Left colon (tissue), 2 donors: Measurements from ENCODE around the gene ELOVL6. TPM values are rescaled to one million over a fixed set of nuclear protein-coding genes. Genes with fewer than 3 reads are reported as not detected.

Source experiments
- ATAC-seq: fragments of 200-7000 bp; cut with Tn5 transposase; one replicate; pipeline ENCODE4 v1.9.1; 2020; ENCODE audit warnings: mild to moderate bottlenecking, moderate library complexity
- DNase-seq, 2 donors: peaks; one replicate each; pipeline ENCODE4 v3.0.0-alpha.2; 2020
- intact Hi-C, 2 donors: fragments of 100-400 bp; cut with DNase I in 1 of 2; cut with micrococcal nuclease in 1 of 2; formaldehyde crosslinking; loops; one replicate each; pipeline versions ENCODE4 v1.11.2 to v1.14.0; 2022; cut with DNase I, micrococcal nuclease
- total RNA-seq, 2 donors: library from RNA; stranded (reverse); fragmentation: NEBNext Ultra II Directional; extraction: Animal tissue kit (Norgen Biotek cat#: 25700); gene quantifications; one replicate each; pipeline ENCODE4 v1.2.1, GENCODE V29; 2021
- donor health status: DM: no; HTN: no; CAD: no.
- donor health status: DM: yes; HTN: yes; CAD: no.

The ELOVL6 gene
- total RNA-seq, 2 donors from 2014 or later = 35.4 to 96.0 TPM

- DNase-seq = no peak
- no peak for ATAC-seq
- intact Hi-C loops = no loop called here
Measured at GRCh38 chr4:110019153-110019552, 179.3 kb downstream of the ELOVL6 start.

GRCh38 chr4:110014233-110014632 is 184.2 kb downstream of the ELOVL6 start:
- ATAC-seq = no peak

GRCh38 chr4:110012917-110013316 is 185.5 kb downstream of the ELOVL6 start:
- DNase-seq (no peak), ATAC-seq (no peak)
- intact Hi-C loops = no loop called here

More at GRCh38 chr4:110014233-110014632, 184.2 kb downstream of the ELOVL6 start:
- no peak for DNase-seq
- intact Hi-C loops = no loop called here

- DNase-seq = no peak
- intact Hi-C loops = no loop called here
- ATAC-seq = no peak
Measured at GRCh38 chr4:110010797-110011196, 187.6 kb downstream of the ELOVL6 start.

- intact Hi-C loops = loop anchor here in 1 of 2 donors (10.0 kb wide), 1 partner anchor 505 kb away; no protein-coding TSS in a partner anchor
- no peak for DNase-seq
- ATAC-seq = no peak
Measured at GRCh38 chr4:110009550-110009949, 188.9 kb downstream of the ELOVL6 start.

- ATAC-seq = no peak
- DNase-seq = no peak
- intact Hi-C loops = loop anchor here in 1 of 2 donors (10.0 kb wide), 1 partner anchor 506 kb away; no protein-coding TSS in a partner anchor
Measured at GRCh38 chr4:110008540-110008939, 189.9 kb downstream of the ELOVL6 start.

GRCh38 chr4:110007217-110007616 is 191.2 kb downstream of the ELOVL6 start:
- intact Hi-C loops = loop anchor here in 1 of 2 donors (10.0 kb wide), 1 partner anchor 508 kb away; no protein-coding TSS in a partner anchor
- DNase-seq (no peak), ATAC-seq (no peak)

GRCh38 chr4:110005461-110006056 is 192.9 kb downstream of the ELOVL6 start:
- DNase-seq (no peak), ATAC-seq (peak; percentile 72)
- intact Hi-C loops = loop anchor here in 1 of 2 donors (10.0 kb wide), 1 partner anchor 509 kb away; no protein-coding TSS in a partner anchor

- DNase-seq (no peak), ATAC-seq (no peak)
- intact Hi-C loops = loop anchor here in 1 of 2 donors (10.0 kb wide), 1 partner anchor 510 kb away; no protein-coding TSS in a partner anchor
Measured at GRCh38 chr4:110004556-110004955, 193.9 kb downstream of the ELOVL6 start.

- ATAC-seq (no peak), DNase-seq (no peak)
- intact Hi-C loops = loop anchor here in 1 of 2 donors (10.0 kb wide), 1 partner anchor 511 kb away; no protein-coding TSS in a partner anchor
Measured at GRCh38 chr4:110003401-110004187, 194.8 kb downstream of the ELOVL6 start.

GRCh38 chr4:110002326-110002725 is 196.1 kb downstream of the ELOVL6 start:
- DNase-seq (no peak), ATAC-seq (no peak)
- intact Hi-C loops = loop anchor here in 1 of 2 donors (10.0 kb wide), 1 partner anchor 512 kb away; no protein-coding TSS in a partner anchor

- no peak for DNase-seq
- no peak for ATAC-seq
- intact Hi-C loops = loop anchor here in 1 of 2 donors (2.0 kb wide), 1 partner anchor 515 kb away; no protein-coding TSS in a partner anchor
Measured at GRCh38 chr4:109999585-109999912, 198.9 kb downstream of the ELOVL6 start.

GRCh38 chr4:109998867-109999584 is 199.4 kb downstream of the ELOVL6 start:
- ATAC-seq (peak; percentile 88), DNase-seq (no peak)
- intact Hi-C loops = loop anchor here in 1 of 2 donors (2.0 kb wide), 1 partner anchor 516 kb away; no protein-coding TSS in a partner anchor

GRCh38 chr4:109996526-109996925 is 201.9 kb downstream of the ELOVL6 start:
- DNase-seq = no peak
- intact Hi-C loops = no loop called here
- ATAC-seq = no peak
